Measurements from ENCODE around the gene ZRSR2.
"Not testable (repeated sequence)": the region's sequence is repeated elsewhere in the genome, so short reads cannot be mapped to it uniquely, and the experiment has no call there.

The ZRSR2 gene

DNA sequence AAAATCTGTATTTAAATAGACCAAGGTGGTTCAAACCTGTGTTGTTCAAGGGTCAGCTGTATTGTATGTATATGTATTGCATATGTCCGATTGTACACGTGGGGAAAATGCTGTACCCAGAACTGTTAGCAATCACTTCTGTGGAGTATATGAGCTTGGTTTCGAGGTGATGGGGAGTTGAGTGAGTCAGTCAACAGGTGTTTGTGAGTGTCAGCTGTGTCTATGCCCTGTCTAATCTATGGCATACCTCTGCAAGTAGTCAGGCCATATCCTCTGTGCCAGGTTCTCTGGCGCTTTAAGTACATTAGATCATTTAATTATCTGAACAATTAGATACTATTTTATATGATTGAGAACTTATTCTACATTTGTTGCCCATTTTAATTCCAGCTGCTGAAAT, 7.4 kb downstream of the ZRSR2 start:
- DNase-seq (ENCODE audit: low read depth in 3 of 3, low spot score in 1 of 3), result no peak

GRCh38 chrX:15804563-15804962, 14.3 kb downstream of the ZRSR2 start:
- no peak for DNase-seq (ENCODE audit: low read depth in 3 of 3, low spot score in 1 of 3)

DNA sequence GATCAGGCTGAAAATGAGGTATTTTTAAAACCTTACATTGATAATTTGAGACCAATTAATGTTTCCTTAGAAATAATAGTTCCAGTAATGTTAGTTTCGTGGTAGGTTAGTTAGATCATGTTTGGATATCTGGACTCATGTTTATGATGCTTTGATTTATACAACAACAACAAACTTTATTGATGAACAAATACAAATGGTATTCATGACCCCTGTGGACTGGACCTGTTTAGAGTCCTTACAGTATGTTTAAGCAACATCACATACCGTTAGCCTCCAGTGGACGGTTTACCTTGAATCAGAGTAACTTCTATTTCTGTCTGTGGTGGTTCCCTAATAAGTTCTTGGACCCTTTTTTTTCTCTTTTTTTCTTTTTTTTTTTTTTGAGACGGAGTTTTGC, 18.0 kb downstream of the ZRSR2 start:
- no peak for DNase-seq (ENCODE audit: low read depth in 3 of 3, low spot score in 1 of 3)

DNA sequence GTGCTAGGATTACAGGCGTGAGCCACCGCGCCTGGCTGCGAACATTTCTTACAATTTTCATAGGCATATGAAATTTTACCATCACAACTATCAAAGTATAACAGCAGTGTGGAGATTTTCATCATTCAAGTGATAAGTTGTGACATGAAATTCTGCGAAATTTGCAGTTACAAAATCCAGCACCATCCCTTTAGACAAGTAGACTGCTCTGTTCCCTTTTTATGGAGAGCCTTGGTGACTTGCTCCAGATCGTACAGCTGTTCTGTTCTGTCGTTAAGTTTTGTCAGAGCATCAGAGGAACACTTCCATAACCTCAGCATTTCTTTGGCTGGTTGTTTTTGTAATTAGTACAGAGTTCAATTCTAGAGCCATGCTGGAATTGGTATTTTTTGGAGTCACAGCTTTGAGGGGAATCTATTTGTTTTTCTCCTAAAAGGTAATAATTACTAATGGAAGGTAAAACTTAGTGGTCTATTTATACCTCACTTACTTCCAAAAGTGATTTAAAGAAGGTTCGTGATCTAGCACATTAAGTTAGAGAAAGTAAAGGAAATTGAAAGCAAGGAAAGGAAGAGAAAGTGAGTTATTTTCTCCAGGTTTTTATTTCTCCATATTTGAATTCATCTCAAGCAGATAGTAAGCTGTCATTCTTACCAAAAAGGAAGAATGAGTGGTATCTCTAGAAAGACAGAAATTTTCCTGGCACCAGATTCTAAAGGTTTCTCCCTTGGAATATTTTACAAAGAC, 22.1 kb downstream of the ZRSR2 start:
- DNase-seq (ENCODE audit: low read depth in 3 of 3, low spot score in 1 of 3), result no peak

GRCh38 chrX:15813416-15813815, 23.1 kb downstream of the ZRSR2 start:
- DNase-seq (ENCODE audit: low read depth in 3 of 3, low spot score in 1 of 3), result no peak

DNA sequence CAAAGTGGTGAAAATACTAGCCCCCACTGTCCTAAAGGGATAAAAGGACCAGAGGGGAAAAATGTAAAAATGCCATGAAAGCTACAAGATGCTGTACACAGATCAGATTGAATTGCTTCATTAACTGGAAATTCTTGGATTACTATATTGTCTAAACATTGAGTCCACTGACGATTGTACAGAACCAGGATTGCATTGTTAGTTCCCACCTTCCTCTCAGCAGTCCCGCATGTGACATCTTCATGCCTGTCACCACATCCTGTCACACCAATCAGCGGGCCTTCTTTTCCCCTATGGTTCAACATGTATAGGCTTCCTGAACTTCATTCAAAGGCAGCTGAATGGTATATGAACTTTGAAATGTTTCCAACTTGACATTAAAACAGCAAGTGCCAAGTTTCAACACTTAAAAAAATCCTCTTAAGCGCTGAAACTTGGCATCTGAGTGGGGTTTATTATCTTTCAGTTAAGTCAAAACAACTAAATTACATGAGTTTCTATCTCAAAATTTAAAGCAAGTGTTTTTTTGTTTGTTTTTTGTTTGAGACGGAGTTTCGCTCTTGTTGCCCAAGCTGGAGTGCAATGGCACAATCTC, 24.6 kb downstream of the ZRSR2 start:
- DNase-seq (ENCODE audit: low read depth in 3 of 3, low spot score in 1 of 3), result no peak

DNA sequence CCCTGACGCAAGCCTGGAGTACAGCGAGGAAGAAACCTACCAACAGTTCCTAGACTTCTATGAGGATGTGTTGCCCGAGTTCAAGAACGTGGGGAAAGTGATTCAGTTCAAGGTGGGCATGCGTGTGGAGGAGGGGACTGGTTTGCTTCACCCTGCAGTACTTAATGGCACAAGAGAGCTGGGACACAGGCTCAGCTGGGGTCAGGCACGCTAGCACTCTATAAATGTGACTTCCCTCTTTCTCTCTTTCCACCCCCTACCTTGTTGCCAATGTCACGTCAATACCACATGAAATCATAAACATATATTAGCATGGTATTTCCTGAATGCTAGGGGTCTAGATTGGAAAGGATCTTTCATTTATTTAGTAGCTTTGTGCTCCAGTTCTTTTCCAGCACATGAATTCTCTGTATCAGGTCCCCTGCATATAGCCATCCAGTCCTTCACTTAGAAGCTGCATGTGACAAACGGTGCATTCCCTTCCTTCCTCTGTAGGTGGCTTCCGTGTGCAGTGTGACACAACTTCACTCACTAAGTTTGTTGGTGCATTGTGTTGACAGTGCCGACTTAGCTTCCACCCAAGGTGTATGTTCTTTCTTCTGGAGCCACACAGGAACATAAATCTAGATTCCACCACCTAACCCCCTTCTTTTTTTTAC, 25.6 kb downstream of the ZRSR2 start:
- no peak for DNase-seq (ENCODE audit: low read depth in 3 of 3, low spot score in 1 of 3)

DNA sequence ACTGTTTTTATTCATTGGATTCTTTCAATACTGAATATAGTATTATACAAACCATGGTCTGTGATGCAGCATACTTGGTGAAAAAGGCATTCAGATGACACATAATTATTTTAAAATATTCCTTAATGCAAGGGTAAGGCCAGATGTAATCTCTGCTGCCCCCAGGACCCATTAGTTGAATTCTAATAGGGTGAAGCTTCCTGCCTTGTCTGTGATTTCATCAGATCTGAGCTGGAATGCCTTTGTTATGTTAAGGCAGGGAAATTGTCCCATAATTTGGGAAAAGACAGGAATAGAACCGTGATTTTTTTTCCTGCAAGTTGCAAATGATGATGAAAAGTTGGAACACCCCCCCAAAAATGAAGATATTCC, 26.1 kb downstream of the ZRSR2 start:
- no peak for DNase-seq (ENCODE audit: low read depth in 3 of 3, low spot score in 1 of 3)

DNA sequence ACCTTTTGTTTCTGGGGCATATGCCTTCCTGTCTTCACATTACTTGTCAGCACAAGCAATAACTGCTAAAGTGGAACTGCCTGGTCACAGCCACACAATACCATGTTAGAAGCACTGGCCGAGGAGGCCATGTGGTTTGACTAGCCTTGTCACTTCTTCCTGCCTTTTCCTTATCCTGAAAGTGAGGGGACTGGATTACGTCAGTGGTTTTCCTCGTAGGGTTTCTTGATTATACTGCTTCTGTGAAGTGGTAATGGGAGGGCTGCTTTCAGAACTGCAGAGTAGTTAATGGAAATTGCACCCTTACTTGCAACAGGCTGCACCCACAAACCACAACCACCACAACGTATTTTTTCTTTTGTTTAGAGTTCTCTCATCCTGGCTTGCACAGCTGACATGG, 26.6 kb downstream of the ZRSR2 start:
- no peak for DNase-seq (ENCODE audit: low read depth in 3 of 3, low spot score in 1 of 3)

- no peak for DNase-seq (ENCODE audit: low read depth in 3 of 3, low spot score in 1 of 3)
These were observed 30.1 kb downstream of the ZRSR2 start for GRCh38 chrX:15820106-15821073.

DNA sequence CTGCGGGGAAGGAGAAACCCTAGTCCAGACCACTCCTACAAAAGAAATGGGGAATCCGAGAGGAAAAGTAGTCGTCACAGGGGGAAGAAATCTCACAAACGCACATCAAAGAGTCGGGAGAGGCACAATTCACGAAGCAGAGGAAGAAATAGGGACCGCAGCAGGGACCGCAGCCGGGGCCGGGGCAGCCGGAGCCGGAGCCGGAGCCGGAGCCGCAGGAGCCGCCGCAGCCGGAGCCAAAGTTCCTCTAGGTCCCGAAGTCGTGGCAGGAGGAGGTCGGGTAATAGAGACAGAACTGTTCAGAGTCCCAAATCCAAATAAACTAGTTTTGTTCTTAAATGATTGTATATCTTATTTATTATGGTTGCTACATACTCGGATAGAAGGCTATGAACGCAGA, 32.6 kb downstream of the ZRSR2 start:
- DNase-seq (ENCODE audit: low read depth in 3 of 3, low spot score in 1 of 3), result no peak

DNA sequence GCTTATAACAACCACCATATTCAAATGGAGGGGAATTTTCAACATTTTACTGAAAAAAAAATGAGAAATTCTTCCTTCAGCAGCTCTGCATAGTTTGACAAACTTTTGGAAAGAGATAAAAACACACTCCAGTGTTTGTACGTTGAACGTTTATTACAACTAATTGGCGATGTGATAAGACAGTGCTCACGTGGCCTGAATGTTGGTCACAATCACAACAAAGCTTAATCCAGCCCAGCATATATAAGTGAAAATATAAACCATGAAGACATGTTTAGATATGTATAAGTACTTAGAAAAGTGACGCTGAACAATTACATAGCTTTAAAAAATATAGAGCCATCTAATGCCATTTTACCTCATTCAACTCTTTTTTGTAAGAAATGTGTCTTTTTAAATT, 35.7 kb downstream of the ZRSR2 start:
- DNase-seq (ENCODE audit: low read depth in 3 of 3, low spot score in 1 of 3), result no peak

DNA sequence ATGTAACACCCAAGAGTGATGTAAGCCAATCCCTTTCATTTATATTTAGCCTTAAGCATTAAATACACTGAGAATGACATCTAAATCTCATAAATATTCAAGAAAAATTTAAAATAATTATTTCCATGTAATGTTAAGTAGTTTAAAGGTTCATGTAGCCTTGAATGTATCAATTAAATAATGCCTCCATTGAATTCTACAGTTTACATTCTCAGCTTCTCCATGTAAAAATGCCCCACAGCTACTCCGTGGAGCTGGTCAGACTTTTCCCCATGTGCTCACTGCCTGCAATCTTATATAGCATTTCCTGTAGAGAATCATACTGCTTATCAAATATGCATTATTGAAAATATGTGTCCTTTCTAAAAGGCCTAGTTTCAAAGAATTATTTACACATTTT, 38.9 kb downstream of the ZRSR2 start:
- DNase-seq (ENCODE audit: low read depth in 3 of 3, low spot score in 1 of 3), result no peak

- DNase-seq (ENCODE audit: low read depth in 3 of 3, low spot score in 1 of 3), result not testable (repeated sequence)
These were observed 41.1 kb downstream of the ZRSR2 start for GRCh38 chrX:15831347-15831746.

- no peak for DNase-seq (ENCODE audit: low read depth in 3 of 3, low spot score in 1 of 3)
These were observed 43.8 kb downstream of the ZRSR2 start for GRCh38 chrX:15834053-15834452.

- no peak for DNase-seq (ENCODE audit: low read depth in 3 of 3, low spot score in 1 of 3)
These were observed 44.7 kb downstream of the ZRSR2 start for GRCh38 chrX:15834827-15835595.

- DNase-seq (ENCODE audit: low read depth in 3 of 3, low spot score in 1 of 3), result no peak
These were observed 47.7 kb downstream of the ZRSR2 start for GRCh38 chrX:15838017-15838416.

GRCh38 chrX:15841853-15842516, 51.7 kb downstream of the ZRSR2 start:
- no peak for DNase-seq (ENCODE audit: low read depth in 3 of 3, low spot score in 1 of 3)

DNA sequence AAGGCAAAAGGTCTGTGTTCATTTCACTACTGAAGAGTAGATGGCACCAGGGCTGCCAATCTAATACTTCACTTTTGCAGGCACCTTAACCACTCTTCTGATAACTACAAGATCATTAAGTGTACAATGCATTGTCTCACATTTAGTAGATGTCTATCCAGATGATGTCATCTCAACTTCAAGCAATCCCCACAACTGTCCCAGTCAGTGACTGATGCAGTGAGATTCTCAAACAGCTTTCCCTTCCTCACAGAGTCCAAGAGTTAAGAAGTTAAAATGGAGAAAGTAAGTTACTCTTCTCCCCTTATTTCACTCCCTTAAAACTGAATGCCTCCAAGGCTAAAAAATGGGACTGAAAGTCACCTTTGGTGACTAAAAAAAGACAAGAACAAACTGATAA, 53.7 kb downstream of the ZRSR2 start:
- DNase-seq (ENCODE audit: low read depth in 3 of 3, low spot score in 1 of 3), result no peak

DNA sequence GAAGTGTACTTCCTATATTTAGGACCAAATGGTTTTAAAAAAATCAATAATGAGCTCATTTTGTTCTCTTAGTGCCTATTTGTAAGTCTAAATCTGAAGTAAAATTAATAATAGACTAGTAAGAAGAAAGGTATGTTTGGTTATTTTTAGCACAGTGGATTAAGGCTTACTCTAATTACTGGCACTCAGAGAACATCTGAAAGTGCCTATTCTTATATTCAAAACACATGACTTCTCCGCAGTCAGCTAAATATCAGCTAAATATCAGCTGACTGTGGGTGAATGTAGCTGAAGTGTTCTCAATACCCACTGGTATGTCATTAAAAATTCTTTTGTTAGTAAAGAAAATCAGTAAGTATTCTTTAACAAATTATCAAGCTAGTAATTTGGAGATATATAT, 58.3 kb downstream of the ZRSR2 start:
- no peak for DNase-seq (ENCODE audit: low read depth in 3 of 3, low spot score in 1 of 3)
